Breast epithelium (tissue), 4 donors: ENCODE results near the gene MYOM3. TPM values are rescaled to one million over a fixed set of nuclear protein-coding genes. Genes with fewer than 3 reads are reported as not detected.
A peak's percentile ranks its signal among the peaks of the same experiment; 100 is the strongest.
"Not testable (repeated sequence)": the region's sequence is repeated elsewhere in the genome, so short reads cannot be mapped to it uniquely, and the experiment has no call there.

Experiments
- DNase-seq, 2 donors: peaks; one replicate each; pipeline ENCODE4 v3.0.0-alpha.2; 2019; ENCODE audit warnings: low spot score in 2 of 2
- H3K27ac ChIP-seq, 2 donors: fragments of 200-600 bp; sonication (generic) in 1 of 2; one replicate each; pipeline ENCODE4 v1.5.1; 2016 to 2019; ENCODE audit warnings: mild to moderate bottlenecking in 1 of 2
- H3K27me3 ChIP-seq, 2 donors: fragments of 200-600 bp; sonication (generic) in 1 of 2; one replicate each; pipeline versions ENCODE4 v1.5.1 to v1.6.0; 2017 to 2019; ENCODE audit warnings: control low read depth in 1 of 2, mild to moderate bottlenecking in 1 of 2
- H3K36me3 ChIP-seq: fragments of 200-600 bp; one replicate; pipeline ENCODE4 v1.5.1; 2019
- H3K4me1 ChIP-seq, 2 donors: fragments of 200-600 bp; sonication (generic); one replicate each; pipeline ENCODE4 v1.5.1; 2016 to 2019; ENCODE audit warnings: control low read depth in 1 of 2
- H3K4me3 ChIP-seq, 3 donors: fragments of 200-600 bp; sonication (generic); 1 replicate in 2 of 3; 2 replicates in 1 of 3; pipeline ENCODE4 v1.5.1; 2016 to 2019; ENCODE audit warnings: mild to moderate bottlenecking in 3 of 3, moderate library complexity in 2 of 3
- H3K9me3 ChIP-seq, 2 donors: fragments of 200-600 bp; sonication (generic) in 1 of 2; one replicate each; pipeline ENCODE4 v1.5.1; 2016 to 2019; ENCODE audit warnings: control low read depth in 1 of 2
- POLR2A ChIP-seq: fragments of 450-650 bp; IDR thresholded peaks from one replicate; pipeline ENCODE4 v1.6.1; 2016; ENCODE audit warnings: antibody characterized with exemption, mild to moderate bottlenecking, moderate library complexity
- POLR2AphosphoS5 ChIP-seq, 3 donors: sonication (generic); formaldehyde crosslinking; IDR thresholded peaks; one replicate each; pipeline ENCODE4 v1.6.1; 2017; ENCODE audit warnings: antibody characterized with exemption in 3 of 3
- intact Hi-C: fragments of 100-400 bp; cut with DNase I; formaldehyde crosslinking; loops from one replicate; pipeline ENCODE4 v1.15.1; 2023; ENCODE audit warnings: low total_unique reads
- total RNA-seq, 3 donors: library from RNA; depleted of rRNA; stranded (reverse); fragments of >200 nt; gene quantifications; one replicate each; pipeline ENCODE4 v1.1.0, GENCODE V29; 2016
- TF ChIP-seq, protein P1 (sequence below), 3 donors: fragments of 450-650 bp; IDR thresholded peaks; one replicate each; pipeline ENCODE4 v1.5.1; 2016 to 2017; ENCODE audit warnings: antibody characterized with exemption in 3 of 3, mild to moderate bottlenecking in 3 of 3, moderate library complexity in 3 of 3

The MYOM3 gene
- total RNA-seq, 3 donors from 2014 or later = 0.32 to 0.98 (median 0.59) TPM

DNA sequence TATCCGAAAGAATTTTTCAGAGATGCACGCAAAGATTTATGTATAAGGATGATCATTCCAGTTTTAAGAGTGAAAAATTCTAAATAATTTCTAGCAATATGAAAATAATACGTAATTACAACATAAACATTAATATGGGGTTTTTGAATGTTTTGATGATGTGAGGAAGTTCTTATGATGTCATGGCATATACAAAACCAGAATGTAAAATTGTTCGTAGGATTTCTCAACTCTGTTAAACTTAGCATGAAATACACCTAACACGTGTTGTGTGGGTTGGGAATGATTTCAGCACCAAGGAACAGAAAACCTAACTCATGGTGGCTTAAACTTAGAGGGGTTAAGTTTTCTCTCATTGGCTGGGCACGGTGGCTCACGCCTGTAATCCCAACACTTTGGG lies 62.2 kb downstream of the MYOM3 start:
- H3K4me3 ChIP-seq = no peak overlapping the region
- intact Hi-C loops = no loop called here
- H3K27me3 ChIP-seq = no peaks in the 10 kb centered on the region
- H3K27ac ChIP-seq = no peak overlapping the region
- H3K4me1 ChIP-seq = no peaks in the 10 kb centered on the region
- TF ChIP-seq, protein P1, sequence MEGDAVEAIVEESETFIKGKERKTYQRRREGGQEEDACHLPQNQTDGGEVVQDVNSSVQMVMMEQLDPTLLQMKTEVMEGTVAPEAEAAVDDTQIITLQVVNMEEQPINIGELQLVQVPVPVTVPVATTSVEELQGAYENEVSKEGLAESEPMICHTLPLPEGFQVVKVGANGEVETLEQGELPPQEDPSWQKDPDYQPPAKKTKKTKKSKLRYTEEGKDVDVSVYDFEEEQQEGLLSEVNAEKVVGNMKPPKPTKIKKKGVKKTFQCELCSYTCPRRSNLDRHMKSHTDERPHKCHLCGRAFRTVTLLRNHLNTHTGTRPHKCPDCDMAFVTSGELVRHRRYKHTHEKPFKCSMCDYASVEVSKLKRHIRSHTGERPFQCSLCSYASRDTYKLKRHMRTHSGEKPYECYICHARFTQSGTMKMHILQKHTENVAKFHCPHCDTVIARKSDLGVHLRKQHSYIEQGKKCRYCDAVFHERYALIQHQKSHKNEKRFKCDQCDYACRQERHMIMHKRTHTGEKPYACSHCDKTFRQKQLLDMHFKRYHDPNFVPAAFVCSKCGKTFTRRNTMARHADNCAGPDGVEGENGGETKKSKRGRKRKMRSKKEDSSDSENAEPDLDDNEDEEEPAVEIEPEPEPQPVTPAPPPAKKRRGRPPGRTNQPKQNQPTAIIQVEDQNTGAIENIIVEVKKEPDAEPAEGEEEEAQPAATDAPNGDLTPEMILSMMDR (IDR thresholded peaks at IDR 0.05) = no peak
- no peak for TF ChIP-seq POLR2A
- no peak for TF ChIP-seq POLR2AphosphoS5 (IDR thresholded peaks at IDR 0.05)
- no peaks in the 10 kb centered on the region for H3K36me3 ChIP-seq
- H3K9me3 ChIP-seq = no peaks in the 10 kb centered on the region
- DNase-seq = no peak

DNA sequence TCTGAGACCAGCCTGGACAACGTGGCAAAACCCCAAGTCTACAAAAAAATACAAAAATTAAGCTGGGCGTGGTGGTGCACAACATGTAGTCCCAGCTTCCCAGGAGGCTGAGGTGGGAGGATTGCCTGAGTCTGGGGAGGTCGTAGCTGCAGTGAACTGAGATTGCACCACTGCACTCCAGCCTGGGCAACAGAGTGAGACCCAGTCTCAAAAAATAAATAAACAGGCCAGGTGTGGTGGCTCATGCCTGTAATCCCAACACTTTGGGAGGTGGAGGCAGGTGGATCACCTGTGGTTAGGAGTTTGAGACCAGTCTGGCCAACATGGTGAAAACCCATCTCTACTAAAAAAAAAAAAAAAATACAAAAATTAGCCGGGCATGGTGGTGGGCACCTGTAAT lies 63.0 kb downstream of the MYOM3 start:
- H3K4me1 ChIP-seq, DNase-seq, H3K36me3 ChIP-seq, H3K9me3 ChIP-seq, intact Hi-C loops, H3K4me3 ChIP-seq, H3K27me3 ChIP-seq, H3K27ac ChIP-seq: not testable (repeated sequence)

DNA sequence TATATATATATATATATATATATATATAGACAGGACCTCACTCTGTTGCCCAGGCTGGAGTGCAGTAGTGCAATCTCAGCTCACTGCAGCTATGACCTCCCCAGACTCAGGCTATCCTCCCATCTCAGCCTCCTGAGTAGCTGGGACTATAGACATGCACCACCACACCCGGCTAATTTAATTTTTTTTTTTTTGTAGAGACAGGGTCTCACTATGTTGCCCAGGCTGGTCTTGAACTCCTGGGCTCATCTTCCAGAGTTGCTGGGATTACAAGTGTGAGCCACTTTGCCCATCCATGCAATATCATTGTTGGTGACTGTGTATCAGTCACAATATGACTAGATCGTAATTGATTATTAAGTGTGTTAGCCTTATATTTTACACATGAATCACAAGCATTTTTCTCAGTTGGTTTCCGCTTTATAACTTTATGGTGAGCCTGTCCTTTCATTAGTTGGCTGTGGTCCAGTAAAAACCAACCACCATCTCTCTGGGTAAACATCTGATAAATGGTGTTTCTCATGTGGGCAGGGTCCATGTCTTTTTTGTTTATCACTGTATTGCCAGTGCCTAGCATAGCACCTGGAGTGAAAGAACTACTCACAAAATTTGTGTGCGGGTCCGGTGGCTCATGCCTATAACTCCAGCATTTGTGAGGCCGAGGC lies 63.6 kb downstream of the MYOM3 start:
- H3K27me3 ChIP-seq = no peaks in the 10 kb centered on the region
- H3K4me1 ChIP-seq = no peaks in the 10 kb centered on the region
- no peaks in the 10 kb centered on the region for H3K9me3 ChIP-seq
- DNase-seq = no peak
- no peak overlapping the region for H3K4me3 ChIP-seq
- TF ChIP-seq, protein P1 (IDR thresholded peaks at IDR 0.05) = no peak
- TF ChIP-seq POLR2A (no peak), POLR2AphosphoS5 (IDR thresholded peaks at IDR 0.05) (no peak)
- intact Hi-C loops = no loop called here
- no peaks in the 10 kb centered on the region for H3K36me3 ChIP-seq
- H3K27ac ChIP-seq = no peak overlapping the region

DNA sequence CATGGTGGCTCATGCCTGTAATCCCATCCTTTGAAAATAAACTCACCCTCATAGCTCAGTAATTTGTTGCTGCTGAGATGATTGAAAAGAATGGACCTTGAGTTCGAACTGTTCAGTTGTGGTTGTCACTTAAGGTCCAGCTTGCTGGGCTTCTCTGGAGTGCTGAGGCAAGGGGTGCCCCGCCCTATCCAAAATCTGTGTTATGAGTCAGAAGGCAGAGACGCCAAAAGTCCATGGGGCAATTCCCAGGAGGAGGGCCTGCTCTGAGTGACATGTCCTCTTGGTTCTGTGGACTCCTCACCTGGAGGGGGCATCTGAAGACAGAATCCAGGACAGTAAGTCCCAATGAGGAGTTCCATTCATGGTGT lies 64.8 kb downstream of the MYOM3 start:
- Histone ChIP-seq H3K27me3 (no peaks in the 10 kb centered on the region), H3K9me3 (no peaks in the 10 kb centered on the region), H3K36me3 (no peaks in the 10 kb centered on the region), H3K4me1 (no peaks in the 10 kb centered on the region), H3K27ac (peak overlapping the region in 1 of 2 donors; percentile 60), H3K4me3 (no peak overlapping the region)
- no peak for TF ChIP-seq POLR2A
- TF ChIP-seq POLR2AphosphoS5 (IDR thresholded peaks at IDR 0.05) = peak in 1 of 3 donors; percentile 40
- DNase-seq = no peak
- intact Hi-C loops = no loop called here

DNA sequence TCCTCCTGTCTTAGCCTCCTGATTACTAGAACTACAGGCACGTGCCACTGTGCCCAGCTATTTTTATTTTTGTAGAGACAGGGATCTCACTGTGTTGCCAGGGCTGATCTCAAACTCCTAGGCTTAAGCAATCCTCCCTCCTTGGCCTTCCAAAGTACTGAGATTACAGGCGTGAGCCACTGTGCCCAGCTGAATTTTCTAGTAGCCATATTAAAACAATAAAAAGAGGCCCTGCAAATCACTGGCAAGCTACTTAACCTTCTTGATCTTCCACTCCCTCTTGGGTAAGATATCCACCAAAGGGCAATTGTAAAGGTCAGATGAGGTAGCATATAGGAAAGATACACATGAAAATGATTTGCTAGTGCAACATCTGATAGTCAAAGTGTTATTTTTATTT lies 66.2 kb downstream of the MYOM3 start:
- peak overlapping the region; percentile 4 to 60 for H3K27ac ChIP-seq
- TF ChIP-seq, protein P1 (IDR thresholded peaks at IDR 0.05) = no peak
- TF ChIP-seq POLR2AphosphoS5 (IDR thresholded peaks at IDR 0.05) = no peak
- no peak for TF ChIP-seq POLR2A
- DNase-seq = no peak

DNA sequence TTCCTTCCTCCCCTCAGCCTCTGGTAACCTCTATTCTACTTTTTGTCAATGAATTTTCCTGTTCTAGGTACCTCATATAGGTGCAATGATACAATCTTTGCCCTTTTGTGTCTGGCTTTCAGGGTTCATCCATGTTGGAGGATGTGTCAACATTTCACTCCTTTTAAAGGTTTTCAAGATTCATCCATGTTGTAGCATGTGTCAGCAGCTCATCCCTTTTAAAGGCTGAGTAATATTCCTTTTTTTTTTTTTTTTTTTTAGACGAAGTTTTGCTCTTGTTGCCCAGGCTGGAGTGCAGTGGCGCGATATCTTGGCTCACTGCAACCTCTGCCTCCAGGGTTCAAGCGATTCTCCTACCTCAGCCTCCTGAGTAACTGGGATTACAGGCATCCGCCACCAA lies 67.3 kb downstream of the MYOM3 start:
- intact Hi-C loops, H3K36me3 ChIP-seq, H3K9me3 ChIP-seq, H3K27ac ChIP-seq, DNase-seq, H3K27me3 ChIP-seq, H3K4me1 ChIP-seq, H3K4me3 ChIP-seq: not testable (repeated sequence)

More for the DNA sequence above, 66.2 kb downstream of the MYOM3 start:
- H3K27me3 ChIP-seq = no peaks in the 10 kb centered on the region
- intact Hi-C loops = no loop called here
- no peaks in the 10 kb centered on the region for H3K36me3 ChIP-seq
- H3K4me1 ChIP-seq = no peaks in the 10 kb centered on the region
- no peak overlapping the region for H3K4me3 ChIP-seq
- H3K9me3 ChIP-seq = no peaks in the 10 kb centered on the region
